ENCODE results near the gene OSBPL1A. TPM values are rescaled to one million over a fixed set of nuclear protein-coding genes. Genes with fewer than 3 reads are reported as not detected.

The OSBPL1A gene
- total RNA-seq, 1 experiment from 2014 or later: 37.4 TPM

GRCh38 chr18:24315170-24315569, 82.5 kb downstream of the OSBPL1A start:
- Histone ChIP-seq H3K79me2 (ENCODE audit: low read depth) (no peaks in the 10 kb centered on the region), H3K4me2 (no peak overlapping the region), H3K9me3 (ENCODE audit: insufficient read depth, low read depth) (no peaks in the 10 kb centered on the region), H3K27me3 (ENCODE audit: insufficient read depth, low read depth) (no peaks in the 10 kb centered on the region), H3K36me3 (ENCODE audit: low read depth) (no peaks in the 10 kb centered on the region), H3F3A (ENCODE audit: insufficient read depth, low read depth) (no peaks in the 10 kb centered on the region), H3K4me1 (replicated peaks; ENCODE audit: insufficient read depth) (peaks cover 7% of the 10 kb centered on the region), H3K27ac (no peak overlapping the region), H3K9me2 (ENCODE audit: insufficient read depth) (no peaks in the 10 kb centered on the region), H2AFZ (no peak overlapping the region), H3K4me3 (no peak overlapping the region), H4K20me1 (ENCODE audit: insufficient read depth) (no peaks in the 10 kb centered on the region)
- intact Hi-C loops (cut with micrococcal nuclease; ENCODE audit: unreplicated experiment): loop anchor here (2.0 kb wide), 1 partner anchor 16 kb away; no protein-coding TSS in a partner anchor
- no peak for TF ChIP-seq CTCF (conservative IDR thresholded peaks at IDR 0.05)
- no peak for TF ChIP-seq EZH2 (IDR thresholded peaks at IDR 0.05; ENCODE audit: low read depth)
- ChIA-PET CTCF (no interaction called here), POLR2A (ENCODE audit: unreplicated experiment) (no interaction called here)
- no peak for DNase-seq
- BruUV-seq (replicated peaks): no TSS peak

- Histone ChIP-seq H3K4me1 (replicated peaks; ENCODE audit: insufficient read depth) (no peaks in the 10 kb centered on the region), H3F3A (ENCODE audit: insufficient read depth, low read depth) (no peaks in the 10 kb centered on the region), H3K79me2 (ENCODE audit: low read depth) (no peaks in the 10 kb centered on the region), H2AFZ (no peak overlapping the region), H4K20me1 (ENCODE audit: insufficient read depth) (no peaks in the 10 kb centered on the region), H3K9me2 (ENCODE audit: insufficient read depth) (no peaks in the 10 kb centered on the region), H3K27ac (no peak overlapping the region), H3K36me3 (ENCODE audit: low read depth) (no peaks in the 10 kb centered on the region), H3K9me3 (ENCODE audit: insufficient read depth, low read depth) (no peaks in the 10 kb centered on the region), H3K4me3 (no peak overlapping the region), H3K27me3 (ENCODE audit: insufficient read depth, low read depth) (no peaks in the 10 kb centered on the region), H3K4me2 (no peak overlapping the region)
- intact Hi-C loops (cut with micrococcal nuclease; ENCODE audit: unreplicated experiment): no loop called here
- POLR2A ChIA-PET (ENCODE audit: unreplicated experiment): no interaction called here
- CTCF ChIA-PET: no interaction called here
- TF ChIP-seq EZH2 (IDR thresholded peaks at IDR 0.05; ENCODE audit: low read depth) (no peak), CTCF (conservative IDR thresholded peaks at IDR 0.05) (no peak)
- BruUV-seq (replicated peaks): no TSS peak
- no peak for DNase-seq
Measured at GRCh38 chr18:24306201-24306600, 91.4 kb downstream of the OSBPL1A start.

- Histone ChIP-seq H3K4me1 (replicated peaks; ENCODE audit: insufficient read depth) (no peaks in the 10 kb centered on the region), H3K27ac (no peak overlapping the region), H3K9me2 (ENCODE audit: insufficient read depth) (no peaks in the 10 kb centered on the region), H2AFZ (no peak overlapping the region), H3K4me2 (no peak overlapping the region), H3F3A (ENCODE audit: insufficient read depth, low read depth) (no peaks in the 10 kb centered on the region), H3K9me3 (ENCODE audit: insufficient read depth, low read depth) (no peaks in the 10 kb centered on the region), H4K20me1 (ENCODE audit: insufficient read depth) (no peaks in the 10 kb centered on the region), H3K36me3 (ENCODE audit: low read depth) (no peaks in the 10 kb centered on the region), H3K27me3 (ENCODE audit: insufficient read depth, low read depth) (no peaks in the 10 kb centered on the region), H3K4me3 (no peak overlapping the region), H3K79me2 (ENCODE audit: low read depth) (no peaks in the 10 kb centered on the region)
- CTCF ChIA-PET: no interaction called here
- intact Hi-C loops (cut with micrococcal nuclease; ENCODE audit: unreplicated experiment): no loop called here
- POLR2A ChIA-PET (ENCODE audit: unreplicated experiment): no interaction called here
- no peak for DNase-seq
- BruUV-seq (replicated peaks): no TSS peak
- TF ChIP-seq EZH2 (IDR thresholded peaks at IDR 0.05; ENCODE audit: low read depth): no peak
Measured at GRCh38 chr18:24300703-24301102, 96.9 kb downstream of the OSBPL1A start.

- intact Hi-C loops (cut with micrococcal nuclease; ENCODE audit: unreplicated experiment): no loop called here
- Histone ChIP-seq H3K4me2 (no peak overlapping the region), H3K27me3 (ENCODE audit: insufficient read depth, low read depth) (no peaks in the 10 kb centered on the region), H3K4me1 (replicated peaks; ENCODE audit: insufficient read depth) (no peaks in the 10 kb centered on the region), H3K9me2 (ENCODE audit: insufficient read depth) (no peaks in the 10 kb centered on the region), H3K27ac (no peak overlapping the region), H3F3A (ENCODE audit: insufficient read depth, low read depth) (no peaks in the 10 kb centered on the region), H3K36me3 (ENCODE audit: low read depth) (no peaks in the 10 kb centered on the region), H2AFZ (no peak overlapping the region), H3K4me3 (no peak overlapping the region), H3K9me3 (ENCODE audit: insufficient read depth, low read depth) (no peaks in the 10 kb centered on the region), H4K20me1 (ENCODE audit: insufficient read depth) (no peaks in the 10 kb centered on the region), H3K79me2 (ENCODE audit: low read depth) (no peaks in the 10 kb centered on the region)
- POLR2A ChIA-PET (ENCODE audit: unreplicated experiment): no interaction called here
- TF ChIP-seq CTCF (conservative IDR thresholded peaks at IDR 0.05) (no peak), EZH2 (IDR thresholded peaks at IDR 0.05; ENCODE audit: low read depth) (no peak)
- CTCF ChIA-PET: no interaction called here
- BruUV-seq (replicated peaks): no TSS peak
- DNase-seq: no peak
Measured at GRCh38 chr18:24296276-24296675, 101.3 kb downstream of the OSBPL1A start.

All from PC-9 (cell line).